ENCODE results near the gene ACBD6.
"Not testable (repeated sequence)": the region's sequence is repeated elsewhere in the genome, so short reads cannot be mapped to it uniquely, and the experiment has no call there.

Gene ACBD6, protein sequence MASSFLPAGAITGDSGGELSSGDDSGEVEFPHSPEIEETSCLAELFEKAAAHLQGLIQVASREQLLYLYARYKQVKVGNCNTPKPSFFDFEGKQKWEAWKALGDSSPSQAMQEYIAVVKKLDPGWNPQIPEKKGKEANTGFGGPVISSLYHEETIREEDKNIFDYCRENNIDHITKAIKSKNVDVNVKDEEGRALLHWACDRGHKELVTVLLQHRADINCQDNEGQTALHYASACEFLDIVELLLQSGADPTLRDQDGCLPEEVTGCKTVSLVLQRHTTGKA

DNA sequence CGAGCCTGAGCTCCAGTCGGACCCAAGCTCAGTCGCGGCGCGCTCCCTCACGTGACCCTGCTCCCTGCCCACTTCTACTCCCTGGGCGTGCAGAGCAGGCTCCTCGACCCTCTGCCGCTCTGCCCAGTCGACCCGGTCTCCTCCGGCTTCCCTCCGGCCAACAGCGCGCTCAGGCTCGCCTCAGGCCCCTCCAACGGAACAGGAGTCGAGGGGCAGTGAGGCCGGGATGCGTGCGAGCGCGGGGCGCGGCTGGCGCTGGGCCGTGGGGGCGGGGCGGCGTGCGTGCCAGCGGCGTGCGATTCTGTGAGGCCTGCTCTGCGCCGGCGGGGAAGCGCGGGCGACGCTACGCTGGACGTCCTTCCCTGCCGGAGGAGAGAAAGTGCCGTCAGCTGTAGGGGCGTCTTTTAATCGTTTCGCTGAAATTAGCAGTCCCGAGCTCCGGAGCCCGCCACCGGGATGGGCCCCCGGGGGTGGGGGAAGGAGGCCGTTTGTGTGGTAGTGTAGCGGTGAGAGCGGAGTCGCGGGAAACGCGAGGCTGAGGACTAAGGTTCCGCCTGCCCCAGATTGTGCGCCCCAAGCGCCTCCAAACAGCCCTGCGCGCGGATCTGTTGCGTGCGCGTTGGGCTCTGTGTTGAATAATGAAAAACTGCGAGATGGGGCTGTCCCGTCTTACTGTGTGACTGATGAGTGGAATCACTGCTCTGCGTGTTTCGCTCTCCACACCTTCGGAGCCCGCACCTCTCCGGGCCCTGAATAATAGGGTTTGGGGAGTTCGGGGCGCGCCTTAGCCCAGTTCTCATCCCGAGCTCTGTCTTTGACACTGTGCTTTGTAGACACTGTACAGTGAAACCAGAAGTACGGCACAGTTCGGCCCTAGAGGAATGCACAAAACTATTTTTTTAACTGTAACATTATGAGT lies at the start of gene ACBD6:
Gene ACBD6, minus strand, starts transcription at position 217 of the 919 bp plus-strand sequence. CDS start 311 bp downstream, outside the sequence.
- peak; percentile 89 for DNase-seq (ENCODE audit: low spot score)

DNA sequence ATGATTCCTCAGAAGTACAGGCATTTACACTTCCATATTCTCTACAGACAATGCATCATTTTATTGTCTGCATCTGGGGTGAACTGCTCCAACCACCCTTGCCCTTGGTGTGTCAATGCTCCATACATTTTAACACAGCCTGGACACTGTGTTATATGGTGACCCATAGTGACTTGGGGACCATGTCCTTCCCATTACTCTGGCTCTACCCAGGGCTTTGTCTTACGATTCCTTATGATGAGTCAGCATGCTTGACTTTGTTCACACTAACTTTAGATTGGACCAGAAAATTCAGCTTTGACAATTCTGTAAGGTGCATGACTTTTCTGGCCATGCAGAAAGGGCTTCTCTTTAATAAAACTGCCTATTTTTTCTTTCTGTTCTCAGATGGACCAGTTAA lies 49.6 kb upstream of the ACBD6 start:
- no peak for DNase-seq (ENCODE audit: low spot score)

DNA sequence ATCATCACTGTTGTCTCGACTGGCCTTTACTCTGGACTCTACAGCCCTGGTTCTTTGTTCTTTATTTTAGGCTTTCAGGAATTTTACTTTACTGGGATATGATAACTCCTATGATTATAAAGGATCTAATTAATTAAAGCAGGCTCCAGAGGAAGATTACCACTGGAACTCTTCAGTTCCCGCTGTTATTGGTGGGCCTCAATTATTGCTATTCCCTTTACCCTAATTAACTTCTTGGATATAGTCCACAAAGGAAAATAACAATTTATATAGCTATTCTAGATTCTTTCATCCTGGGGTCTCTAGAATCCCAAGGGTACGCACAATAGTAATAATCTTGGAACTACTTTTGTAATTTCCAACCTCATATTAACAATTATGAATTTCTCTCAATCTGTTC lies 47.9 kb upstream of the ACBD6 start:
- no peak for DNase-seq (ENCODE audit: low spot score)

DNA sequence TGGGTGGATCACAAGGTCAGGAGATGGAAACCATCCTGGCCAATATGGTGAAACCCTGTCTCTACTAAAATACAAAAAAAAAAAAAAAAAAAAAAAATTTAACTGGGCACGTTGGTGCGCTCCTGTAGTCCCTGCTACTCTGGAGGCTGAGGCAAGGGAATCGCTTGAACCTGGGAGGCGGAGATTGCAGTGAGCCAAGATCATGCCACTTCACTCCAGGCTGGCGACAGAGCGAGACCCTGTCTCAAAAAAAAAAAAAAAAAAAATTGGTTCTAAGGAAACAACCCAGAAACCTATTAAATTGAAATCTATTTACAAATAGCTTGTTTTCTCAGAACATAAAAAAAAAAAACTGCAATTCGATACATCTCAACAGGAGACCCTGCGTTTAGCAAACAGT lies 47.4 kb upstream of the ACBD6 start:
- not testable (repeated sequence) for DNase-seq (ENCODE audit: low spot score)

DNA sequence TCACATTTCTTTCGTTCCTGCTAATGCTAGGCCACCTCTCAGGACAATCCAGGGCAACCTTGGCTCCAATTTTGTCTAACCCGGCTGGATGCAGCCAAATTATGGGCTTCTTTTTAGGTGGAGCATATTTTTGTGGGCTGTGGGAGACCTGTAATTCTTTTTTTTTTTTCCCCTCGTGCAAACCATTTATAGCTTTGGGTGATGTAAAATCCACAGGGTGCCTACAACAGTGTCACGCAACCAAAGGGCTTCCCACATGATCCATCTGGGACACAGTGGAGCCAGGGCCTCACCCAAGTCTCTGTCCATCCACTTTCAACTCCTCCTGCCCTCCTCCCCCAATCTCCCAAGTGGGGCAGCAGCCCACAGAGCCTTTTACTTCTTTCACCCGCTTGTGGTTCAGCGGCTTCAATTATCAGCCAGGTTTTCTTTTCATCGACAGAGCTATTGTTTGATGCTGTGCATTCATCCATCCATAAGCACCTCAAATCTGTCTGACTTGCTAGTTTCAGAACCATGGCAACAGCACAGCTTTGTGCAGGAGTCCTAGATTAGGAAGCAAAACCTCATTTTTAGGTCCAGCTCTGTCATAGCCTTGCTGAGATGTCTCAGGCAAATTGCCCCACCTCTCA lies 46.4 kb upstream of the ACBD6 start:
- DNase-seq (ENCODE audit: low spot score), result no peak

DNA sequence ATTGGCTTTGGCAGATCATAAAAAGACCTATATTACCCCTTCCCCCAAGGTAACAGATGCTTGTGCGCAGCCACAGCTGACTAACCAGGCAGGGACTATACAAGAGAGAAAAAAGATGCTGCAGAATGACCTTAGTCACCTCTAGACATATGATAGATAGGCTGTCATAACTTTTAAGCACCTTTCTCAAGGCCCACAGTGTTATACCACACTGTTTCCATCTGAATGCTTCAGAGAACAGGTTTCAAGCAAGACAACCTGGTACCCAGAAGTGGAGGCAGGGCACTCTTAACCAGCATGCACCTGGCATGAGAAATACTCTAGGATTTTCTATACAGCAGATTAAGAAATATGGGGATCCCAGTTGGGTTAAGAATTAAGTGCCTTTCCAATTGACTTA lies 43.6 kb upstream of the ACBD6 start:
- no peak for DNase-seq (ENCODE audit: low spot score)

DNA sequence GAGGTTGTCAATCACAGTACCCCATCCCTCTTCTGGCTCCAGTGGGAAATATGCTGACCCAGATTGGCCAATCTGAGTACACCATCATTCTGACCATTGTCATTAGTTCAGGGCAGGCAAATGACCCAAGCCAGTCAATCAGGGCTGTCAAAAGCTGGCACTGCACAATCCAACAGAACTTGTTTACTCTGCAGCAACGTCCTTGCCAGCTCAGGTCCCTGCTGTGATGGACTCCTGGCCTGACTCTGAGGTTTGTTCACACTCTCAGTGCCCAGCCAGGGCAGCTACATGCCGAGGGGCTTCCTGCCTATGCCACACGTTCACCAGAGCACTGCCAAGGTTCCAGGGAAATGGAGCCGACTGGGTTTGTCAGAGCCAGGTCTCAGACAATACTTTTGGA lies 41.7 kb upstream of the ACBD6 start:
- no peak for DNase-seq (ENCODE audit: low spot score)

DNA sequence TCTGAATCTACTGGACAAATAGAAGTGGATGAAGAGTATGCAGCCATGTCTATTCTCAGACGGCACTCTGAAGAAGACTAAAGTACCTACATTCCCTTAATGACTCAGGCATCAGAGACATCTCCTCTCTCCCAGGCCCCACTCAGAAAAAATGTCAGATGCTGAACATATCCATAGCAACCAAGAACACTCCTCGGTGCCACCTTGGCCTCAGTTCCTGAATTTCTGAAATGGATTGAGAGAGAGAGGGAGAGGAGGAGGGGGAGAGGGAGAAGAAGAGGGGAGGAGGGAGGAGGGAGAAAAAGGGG lies 40.4 kb upstream of the ACBD6 start:
- no peak for DNase-seq (ENCODE audit: low spot score)

DNA sequence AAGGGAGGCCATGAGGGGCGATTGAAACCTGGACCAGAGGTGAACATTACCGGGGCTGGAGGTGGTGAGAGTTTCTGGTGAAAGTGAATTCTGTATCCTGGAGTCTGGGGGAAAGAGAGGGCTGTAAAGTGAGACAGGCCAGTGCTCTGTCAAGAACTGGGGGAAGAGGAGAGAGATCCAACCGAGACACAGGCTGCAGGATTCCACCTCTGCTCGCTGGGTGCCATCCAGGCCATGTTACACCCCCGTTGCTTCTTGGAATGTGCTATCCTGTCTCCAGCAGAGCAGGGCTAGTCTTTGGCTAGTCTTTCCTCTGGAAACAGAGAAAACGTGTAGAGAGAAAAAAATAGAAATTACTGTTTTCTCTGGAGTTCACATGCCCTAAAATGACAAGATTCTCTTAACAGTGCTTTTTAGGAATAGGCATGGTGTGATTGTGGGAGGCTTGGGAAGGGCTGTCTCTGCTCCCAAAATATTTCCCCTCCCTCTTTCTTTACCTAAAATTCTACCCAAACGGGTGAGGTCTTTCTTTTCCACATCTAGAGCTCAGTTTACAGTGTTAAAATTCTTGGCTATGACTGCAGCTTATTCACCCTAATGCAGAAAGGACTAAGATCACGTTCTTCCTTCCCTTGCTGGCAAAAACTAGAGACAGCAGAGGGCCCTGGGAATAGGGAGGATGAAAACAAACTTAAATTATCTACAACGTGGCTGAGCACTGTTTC lies 39.9 kb upstream of the ACBD6 start:
- no peak for DNase-seq (ENCODE audit: low spot score)

DNA sequence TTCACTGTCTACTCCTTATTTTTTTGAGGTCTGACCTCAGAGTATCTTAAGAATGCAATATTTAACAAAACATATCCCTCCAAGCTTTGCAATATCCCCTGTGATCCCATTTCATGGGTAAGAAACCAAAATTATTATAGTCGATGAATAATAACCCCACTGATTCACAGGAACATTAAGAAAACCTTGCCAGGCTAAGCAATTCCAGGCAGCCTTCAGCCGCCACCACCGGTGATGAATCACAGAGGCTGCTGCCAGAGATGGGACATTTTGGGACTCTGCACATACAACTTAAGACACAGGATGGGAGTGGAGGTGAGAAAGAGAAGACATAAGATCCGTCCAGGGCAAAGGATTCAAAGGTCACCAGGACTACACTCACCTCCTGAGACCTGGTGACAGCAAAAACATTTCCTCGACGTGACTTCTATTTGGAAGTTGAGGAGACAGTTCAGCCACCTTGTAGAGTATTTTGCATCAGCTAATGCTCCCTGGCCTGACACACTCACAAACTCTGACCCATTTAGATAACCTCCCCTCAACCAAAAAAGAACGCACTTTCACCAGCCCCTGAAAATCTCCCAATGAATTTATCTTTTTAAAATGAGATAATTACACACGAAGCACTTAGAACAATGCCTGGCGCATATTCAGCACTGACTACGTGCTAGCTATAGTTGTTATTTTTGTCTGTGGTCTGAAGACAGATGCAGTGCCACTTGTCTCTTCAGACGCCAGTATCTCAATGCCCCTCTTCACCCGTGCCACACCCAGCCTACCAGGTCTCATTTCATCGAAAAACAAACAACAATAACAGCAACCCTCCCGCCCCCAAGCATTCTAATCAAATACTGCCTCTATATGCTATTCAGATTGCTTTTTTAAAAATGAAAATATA lies 38.6 kb upstream of the ACBD6 start:
- DNase-seq (ENCODE audit: low spot score), result no peak

DNA sequence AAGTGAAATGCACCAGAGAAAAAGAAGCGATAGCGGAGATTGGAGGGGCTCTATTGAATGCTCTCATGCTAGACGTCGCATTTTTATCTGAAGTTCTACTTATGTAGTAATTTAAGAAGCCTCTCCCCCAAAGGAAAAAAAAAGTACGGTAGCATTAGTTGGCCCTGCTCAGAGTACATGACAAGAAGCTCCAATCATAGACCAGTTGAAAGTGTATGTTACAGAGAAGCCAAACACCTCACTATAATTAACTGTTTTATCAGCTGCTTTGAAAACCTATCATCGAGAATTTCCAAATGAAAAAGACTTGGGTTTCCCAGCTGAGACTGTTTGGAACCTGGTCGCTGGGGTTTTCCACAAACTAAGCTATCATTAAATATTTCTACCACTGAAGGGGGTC lies 36.8 kb upstream of the ACBD6 start:
- DNase-seq (ENCODE audit: low spot score), result no peak

DNA sequence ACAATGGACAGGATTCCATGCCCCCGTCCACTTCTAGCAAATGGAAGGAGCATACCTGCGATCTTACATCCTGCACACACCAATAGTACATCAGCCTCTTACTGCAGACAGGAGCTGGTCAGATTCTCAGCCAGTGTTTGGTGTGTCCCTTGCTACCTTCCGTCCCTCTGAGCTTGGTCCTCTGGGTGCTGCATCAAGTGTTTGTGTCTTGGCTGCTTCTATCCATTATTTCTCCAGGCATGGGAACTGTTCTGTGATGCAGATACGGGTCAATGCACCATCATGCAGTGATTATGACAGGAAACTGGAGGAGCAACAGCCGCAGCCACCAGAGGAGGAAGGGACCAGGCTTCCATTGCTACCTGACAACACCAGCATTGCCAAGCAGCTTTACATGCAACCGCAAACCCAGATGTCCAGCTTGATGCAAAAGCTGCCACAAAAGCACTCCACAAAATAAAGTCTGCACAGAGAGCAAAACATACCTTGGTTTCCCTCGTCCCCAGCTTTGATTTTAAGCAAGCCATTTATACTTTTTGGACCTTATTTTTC lies 34.5 kb upstream of the ACBD6 start:
- no peak for DNase-seq (ENCODE audit: low spot score)

DNA sequence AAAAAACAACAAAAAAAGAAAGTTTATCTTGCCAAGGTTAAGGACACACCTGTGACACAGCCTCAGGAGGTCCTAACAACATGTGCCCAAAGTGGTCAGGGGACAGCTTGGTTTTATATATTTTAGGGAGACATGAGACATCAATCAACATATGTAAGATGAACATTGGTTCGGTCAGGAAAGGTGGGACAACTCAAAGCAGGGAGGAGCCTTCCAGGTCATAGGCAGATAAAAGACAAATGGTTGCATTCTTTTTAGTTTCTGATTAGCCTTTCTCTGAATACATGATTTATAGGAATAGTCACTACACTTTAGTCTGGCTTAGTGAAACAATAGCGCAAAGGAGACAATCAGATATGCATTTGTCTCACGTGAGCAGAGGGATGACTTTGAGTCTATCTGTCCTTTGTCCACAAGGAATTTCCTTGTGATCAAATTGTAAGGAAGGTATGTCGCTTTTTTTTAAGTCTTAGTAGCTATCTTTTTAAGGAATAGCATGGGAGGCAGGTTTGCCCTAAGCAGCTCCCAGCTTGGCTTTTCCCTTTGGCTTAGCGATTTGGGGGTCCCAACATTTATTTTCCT lies 33.1 kb upstream of the ACBD6 start:
- no peak for DNase-seq (ENCODE audit: low spot score)

DNA sequence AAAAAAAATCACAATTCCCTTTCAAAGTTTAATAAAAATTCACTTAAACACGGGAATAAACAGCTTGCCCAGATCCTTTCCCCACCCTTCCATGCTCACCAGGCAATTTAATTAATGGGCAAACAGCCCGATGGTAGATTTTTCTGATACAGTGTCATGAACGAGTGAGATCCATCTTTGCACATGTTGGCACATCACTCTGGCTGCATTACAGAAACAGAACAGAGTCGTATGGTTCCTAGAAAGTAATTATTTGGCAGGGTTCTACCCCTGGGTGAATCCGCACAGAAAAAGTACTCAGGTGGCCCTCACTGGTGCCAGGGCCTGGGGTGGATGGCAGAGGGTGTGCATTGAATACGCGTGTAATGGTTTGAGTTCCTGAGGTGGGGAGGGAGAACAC lies 31.8 kb upstream of the ACBD6 start:
- DNase-seq (ENCODE audit: low spot score), result no peak

DNA sequence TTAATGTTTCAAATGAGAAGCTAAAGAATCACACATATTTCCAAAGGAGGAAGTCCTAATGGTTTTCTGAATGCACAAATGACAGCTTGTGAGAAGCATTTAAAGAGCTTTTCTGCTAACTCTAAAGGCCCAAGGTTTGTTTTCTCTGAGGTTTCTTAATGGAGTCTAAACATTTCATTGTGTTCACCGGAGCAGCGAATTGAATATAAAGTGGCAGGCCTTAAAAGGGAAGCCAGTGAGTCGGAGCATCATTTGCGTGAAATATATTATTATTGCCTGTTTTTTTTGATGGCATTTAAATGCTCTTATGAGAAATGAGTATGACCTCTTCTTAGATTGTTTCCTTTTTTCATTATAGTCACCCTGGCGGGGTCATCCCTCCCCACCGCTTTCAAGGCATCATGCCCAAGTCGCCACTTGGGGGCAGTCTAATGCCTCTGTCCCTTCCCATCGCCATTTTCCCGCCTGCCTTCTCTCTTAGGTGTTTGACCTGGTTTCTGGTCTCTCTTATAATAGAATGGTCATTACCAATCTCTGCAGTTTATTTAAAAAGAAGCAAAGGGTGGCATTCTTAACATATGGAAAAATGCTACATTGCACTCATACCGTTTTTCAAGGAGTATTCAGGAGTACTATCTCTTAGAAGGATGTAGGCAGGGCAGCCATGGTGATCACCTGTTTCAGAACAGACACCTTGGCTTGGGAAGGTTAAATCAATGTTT lies 31.1 kb upstream of the ACBD6 start:
- DNase-seq (ENCODE audit: low spot score), result peak; percentile 66

DNA sequence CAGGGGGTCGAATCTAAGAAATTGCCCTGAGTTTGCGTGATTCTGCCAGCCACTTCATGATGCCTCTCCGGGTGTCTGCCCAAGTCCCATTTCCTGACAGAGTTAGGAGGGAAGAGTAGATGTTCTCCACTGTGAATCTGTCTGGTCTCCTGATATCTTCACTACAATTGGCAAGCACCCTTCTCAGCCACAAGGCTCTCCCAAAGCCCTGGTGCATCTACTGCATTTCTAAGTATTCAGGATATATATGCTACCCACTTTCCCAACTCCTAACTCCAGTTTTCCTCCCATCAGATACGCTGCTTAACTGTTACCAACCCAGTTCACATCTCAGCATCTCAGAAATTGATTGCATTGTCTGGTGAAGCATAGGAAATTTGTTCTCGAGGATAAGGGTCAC lies 30.5 kb upstream of the ACBD6 start:
- DNase-seq (ENCODE audit: low spot score), result no peak

DNA sequence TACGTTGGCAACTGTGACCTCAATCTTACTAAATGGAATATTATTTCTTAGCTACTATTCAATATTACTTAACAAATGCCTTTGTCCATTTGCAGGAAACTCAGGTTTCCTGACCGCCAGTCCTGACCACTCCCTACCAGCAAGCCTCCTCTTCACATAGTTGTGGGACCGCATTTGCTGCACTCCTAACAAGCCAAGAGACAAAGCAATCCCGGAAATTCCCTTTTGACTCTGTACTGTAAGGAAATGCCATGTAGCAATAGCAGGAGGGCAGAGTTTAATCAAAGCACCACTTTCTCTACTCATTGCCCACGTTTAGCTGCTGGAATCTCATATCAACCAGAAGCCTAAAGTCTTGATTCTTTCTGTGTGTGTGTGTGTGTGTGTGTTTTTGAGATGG lies 28.1 kb upstream of the ACBD6 start:
- no peak for DNase-seq (ENCODE audit: low spot score)

DNA sequence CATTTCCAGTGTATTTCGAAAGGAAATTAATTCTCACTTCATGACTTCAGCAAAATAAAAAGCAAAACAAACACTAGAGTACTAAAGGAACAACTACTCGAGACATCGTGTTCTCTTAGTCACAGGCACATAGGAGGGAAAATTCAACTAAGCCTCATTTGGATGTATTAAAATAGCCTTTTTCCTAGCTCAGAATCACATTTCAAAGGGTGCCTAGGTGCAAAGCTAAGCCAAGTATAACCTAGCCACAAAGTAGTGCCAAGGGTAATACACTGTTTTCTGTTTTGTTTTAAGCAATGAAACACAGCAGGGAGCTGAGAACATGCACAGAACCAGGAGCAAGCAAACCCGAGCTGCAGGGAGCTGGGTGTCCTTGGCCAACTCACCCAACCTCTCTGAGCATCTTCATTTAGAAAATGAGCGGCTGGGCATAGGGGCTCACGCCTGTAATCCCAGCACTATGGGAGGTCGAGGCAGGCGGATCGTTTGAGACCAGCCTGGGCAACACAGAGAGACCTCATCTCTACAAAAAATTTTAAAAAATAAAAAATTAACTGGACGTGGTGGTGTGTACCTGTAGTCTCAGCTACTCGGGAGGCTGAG lies 26.6 kb upstream of the ACBD6 start:
- no peak for DNase-seq (ENCODE audit: low spot score)

DNA sequence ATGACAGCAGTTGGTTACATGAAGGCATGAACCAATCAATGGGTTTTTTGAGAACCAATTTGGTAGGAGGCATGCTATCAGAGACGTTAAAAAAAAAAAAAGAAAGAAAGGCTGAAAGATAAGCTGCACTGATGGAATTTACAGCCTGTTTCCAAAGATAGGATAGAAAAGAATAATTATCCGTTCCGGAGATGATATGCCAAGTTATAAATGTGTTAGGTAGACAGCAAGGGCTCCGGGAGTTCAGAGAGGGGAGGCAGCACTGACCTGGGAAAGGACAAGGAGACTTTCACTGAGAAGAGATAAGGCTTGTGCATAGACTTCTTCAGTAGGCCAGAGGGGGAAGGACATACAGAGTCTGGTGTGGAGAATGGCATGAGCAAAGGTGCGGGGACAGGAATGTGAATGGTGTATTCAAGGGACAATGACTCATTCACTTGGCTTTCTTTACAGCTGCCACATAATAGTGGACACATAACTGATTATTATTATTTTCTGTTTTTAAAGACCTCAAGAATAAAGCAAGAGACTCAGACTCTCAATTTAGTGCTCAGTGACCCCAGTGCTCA lies 24.8 kb upstream of the ACBD6 start:
- DNase-seq (ENCODE audit: low spot score), result peak; percentile 57

All from COLO829 (cell line).